Activated gamma-delta T cell treated with Interleukin-2 at 50 U/mL for 16 hours (primary cell): ENCODE measurements around the gene SLC17A7.

Source experiments
- DNase-seq: peaks from one replicate; pipeline ENCODE4 v3.0.0-alpha.2; 2020

The SLC17A7 gene

GRCh38 chr19:49443366-49444099, 2.2 kb upstream of the SLC17A7 start:
- DNase-seq, result peak; percentile 93

- DNase-seq, result peak; percentile 33
Observed at GRCh38 chr19:49442771-49443365, 1.5 kb upstream of the SLC17A7 start.

- DNase-seq, result no peak
Observed at GRCh38 chr19:49442354-49442753, 1.0 kb upstream of the SLC17A7 start.

- no peak for DNase-seq
Observed at GRCh38 chr19:49441960-49442350, 628 bp upstream of the SLC17A7 start.

GRCh38 chr19:49440439-49441209, 703 bp downstream of the SLC17A7 start:
- no peak for DNase-seq

- DNase-seq, result no peak
Observed at GRCh38 chr19:49439836-49440235, 1.5 kb downstream of the SLC17A7 start.

GRCh38 chr19:49438261-49438660, 3.1 kb downstream of the SLC17A7 start:
- no peak for DNase-seq

- no peak for DNase-seq
Observed at GRCh38 chr19:49437231-49437630, 4.1 kb downstream of the SLC17A7 start.

GRCh38 chr19:49436381-49437017, 4.8 kb downstream of the SLC17A7 start:
- no peak for DNase-seq

GRCh38 chr19:49435670-49436069, 5.7 kb downstream of the SLC17A7 start:
- no peak for DNase-seq

GRCh38 chr19:49434907-49435583, 6.3 kb downstream of the SLC17A7 start:
- DNase-seq, result no peak

GRCh38 chr19:49433240-49433901, 8.0 kb downstream of the SLC17A7 start:
- no peak for DNase-seq

- DNase-seq, result no peak
Observed at GRCh38 chr19:49432141-49433073, 8.9 kb downstream of the SLC17A7 start.

- no peak for DNase-seq
Observed at GRCh38 chr19:49431330-49431749, 10.0 kb downstream of the SLC17A7 start.

- DNase-seq, result no peak
Observed at GRCh38 chr19:49430678-49431329, 10.5 kb downstream of the SLC17A7 start.

GRCh38 chr19:49430172-49430677, 11.1 kb downstream of the SLC17A7 start:
- DNase-seq, result no peak

GRCh38 chr19:49428547-49429451, 12.5 kb downstream of the SLC17A7 start:
- no peak for DNase-seq

- DNase-seq, result peak; percentile 21
Observed at GRCh38 chr19:49427855-49428546, 13.3 kb downstream of the SLC17A7 start.

GRCh38 chr19:49427339-49427738, 14.0 kb downstream of the SLC17A7 start:
- DNase-seq, result no peak
